ENCODE data around the gene XRRA1.
A peak's percentile ranks its signal among the peaks of the same experiment; 100 is the strongest.
"Not testable (repeated sequence)": the region's sequence is repeated elsewhere in the genome, so short reads cannot be mapped to it uniquely, and the experiment has no call there.

The XRRA1 gene

DNA sequence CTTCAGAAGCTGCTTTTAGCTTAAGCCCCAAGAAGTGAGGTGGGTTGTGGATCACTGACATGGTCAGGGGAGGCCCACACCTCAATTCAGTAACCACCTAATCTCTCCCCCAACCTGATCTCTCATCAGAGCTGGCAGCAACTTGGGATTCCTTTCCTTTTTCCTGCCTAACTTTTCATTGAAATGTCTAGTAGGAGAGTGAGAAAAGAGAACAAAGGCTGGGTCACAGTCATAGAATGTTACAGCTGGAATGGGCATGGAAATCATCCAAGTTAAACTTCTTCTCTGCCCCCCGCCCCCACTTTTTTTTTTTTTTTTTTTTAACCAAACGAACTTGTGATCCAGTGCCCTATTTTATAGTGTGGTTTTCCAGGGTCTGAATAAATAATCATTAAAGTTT, 108.4 kb downstream of the XRRA1 start:
- H3K9me3 Mint-ChIP-seq: no peaks in the 10 kb centered on the region
- peaks cover 68% of the 10 kb centered on the region for H3K36me3 Mint-ChIP-seq
- H3K4me1 Mint-ChIP-seq: peaks cover 4% of the 10 kb centered on the region
- DNase-seq (ENCODE audit: low spot score in 2 of 2) (no peak), ATAC-seq (no peak)
- H3K4me3 Mint-ChIP-seq: no peak overlapping the region
- H3K27ac Mint-ChIP-seq: no peak overlapping the region

DNA sequence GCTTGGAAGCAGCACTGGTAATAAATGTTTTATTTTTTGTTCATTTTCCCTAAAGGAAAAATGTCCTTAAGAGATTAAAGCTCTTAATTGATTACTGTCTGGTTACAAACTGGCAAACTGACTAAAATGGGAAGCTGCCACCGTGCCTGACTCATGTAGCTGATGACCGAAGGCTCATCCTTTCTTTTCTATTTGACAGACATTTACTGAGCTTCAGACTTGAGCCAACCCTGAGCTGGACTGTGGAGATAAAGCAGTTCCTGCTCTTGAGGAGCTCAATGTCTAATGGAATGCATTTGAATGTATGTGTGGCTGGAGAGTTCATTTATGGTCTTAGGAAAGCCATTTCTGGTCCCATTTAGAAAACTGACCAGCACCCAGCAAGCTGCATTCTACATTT, 108.9 kb downstream of the XRRA1 start:
- Mint-ChIP-seq H3K36me3 (peaks cover 73% of the 10 kb centered on the region), H3K27ac (no peak overlapping the region), H3K9me3 (no peaks in the 10 kb centered on the region), H3K4me3 (no peak overlapping the region), H3K4me1 (peaks cover 5% of the 10 kb centered on the region)
- DNase-seq (ENCODE audit: low spot score in 2 of 2) (no peak), ATAC-seq (no peak)

DNA sequence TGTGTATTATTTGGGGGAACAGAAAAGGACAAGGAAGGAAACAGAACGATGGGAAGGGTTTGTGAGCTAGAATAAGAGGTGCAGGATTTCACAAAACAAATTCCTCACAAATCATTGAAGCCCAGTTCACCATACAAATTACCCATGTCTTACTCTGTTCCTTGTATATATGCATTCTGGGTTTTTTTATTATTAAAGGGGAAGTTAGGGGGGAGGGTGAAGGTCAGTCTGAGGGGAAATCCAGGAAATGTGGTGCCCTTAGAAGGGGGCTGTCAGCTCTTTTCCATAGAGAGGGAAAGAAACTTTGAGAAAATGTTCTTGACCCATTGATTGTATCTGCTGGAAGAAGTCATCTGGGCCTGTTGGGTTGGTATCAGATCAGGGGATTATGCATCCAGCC, 109.4 kb downstream of the XRRA1 start:
- DNase-seq (ENCODE audit: low spot score in 2 of 2) (no peak), ATAC-seq (no peak)
- H3K27ac Mint-ChIP-seq: peak overlapping the region; percentile 74
- no peaks in the 10 kb centered on the region for H3K9me3 Mint-ChIP-seq
- peaks cover 78% of the 10 kb centered on the region for H3K36me3 Mint-ChIP-seq
- H3K4me1 Mint-ChIP-seq: peaks cover 5% of the 10 kb centered on the region
- no peak overlapping the region for H3K4me3 Mint-ChIP-seq

DNA sequence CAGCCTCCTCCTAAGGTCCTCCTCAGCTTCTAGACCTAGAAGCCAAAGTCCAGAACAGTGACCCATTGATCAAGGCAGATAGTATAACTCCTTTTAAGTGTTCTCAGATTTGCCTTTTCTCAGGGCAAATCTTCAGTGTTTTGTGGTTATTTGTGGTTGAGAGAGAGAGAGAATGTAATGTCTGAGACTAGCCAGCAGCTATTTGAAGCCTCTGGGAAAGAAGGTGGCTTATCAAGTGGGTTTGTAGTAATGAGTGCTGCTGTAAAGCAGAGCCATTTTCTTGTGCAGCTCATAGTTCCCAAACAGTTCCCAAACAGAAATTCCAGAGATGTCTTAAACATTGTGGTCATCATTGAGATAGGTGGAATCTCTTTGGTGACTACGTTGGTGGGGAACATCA, 110.7 kb downstream of the XRRA1 start:
- Mint-ChIP-seq H3K9me3 (no peaks in the 10 kb centered on the region), H3K4me1 (peaks cover 5% of the 10 kb centered on the region), H3K36me3 (peaks cover 72% of the 10 kb centered on the region), H3K4me3 (no peak overlapping the region), H3K27ac (no peak overlapping the region)
- DNase-seq (ENCODE audit: low spot score in 2 of 2): no peak
- ATAC-seq: no peak

DNA sequence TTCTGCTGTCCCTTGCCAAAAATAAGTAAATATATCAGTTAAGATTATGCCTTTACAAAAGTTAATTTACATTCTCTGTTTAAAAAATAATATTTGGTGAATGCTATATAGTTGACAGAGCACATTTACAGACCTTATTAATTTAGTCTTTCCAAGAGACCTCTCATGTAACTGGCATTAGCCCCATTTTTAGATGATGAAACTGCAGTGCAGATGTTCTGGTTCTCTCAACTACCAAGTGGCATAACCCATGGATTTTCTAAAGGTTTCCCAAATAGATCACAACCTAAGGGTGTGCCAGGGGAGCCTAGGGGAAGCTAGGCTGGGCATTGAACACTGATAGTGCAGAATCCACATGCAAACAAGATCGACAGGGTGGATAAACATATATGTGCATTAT, 111.7 kb downstream of the XRRA1 start:
- no peak for DNase-seq (ENCODE audit: low spot score in 2 of 2)
- H3K36me3 Mint-ChIP-seq: peaks cover 69% of the 10 kb centered on the region
- no peak overlapping the region for H3K4me3 Mint-ChIP-seq
- no peaks in the 10 kb centered on the region for H3K9me3 Mint-ChIP-seq
- no peak overlapping the region for H3K27ac Mint-ChIP-seq
- ATAC-seq: no peak
- H3K4me1 Mint-ChIP-seq: peaks cover 11% of the 10 kb centered on the region

DNA sequence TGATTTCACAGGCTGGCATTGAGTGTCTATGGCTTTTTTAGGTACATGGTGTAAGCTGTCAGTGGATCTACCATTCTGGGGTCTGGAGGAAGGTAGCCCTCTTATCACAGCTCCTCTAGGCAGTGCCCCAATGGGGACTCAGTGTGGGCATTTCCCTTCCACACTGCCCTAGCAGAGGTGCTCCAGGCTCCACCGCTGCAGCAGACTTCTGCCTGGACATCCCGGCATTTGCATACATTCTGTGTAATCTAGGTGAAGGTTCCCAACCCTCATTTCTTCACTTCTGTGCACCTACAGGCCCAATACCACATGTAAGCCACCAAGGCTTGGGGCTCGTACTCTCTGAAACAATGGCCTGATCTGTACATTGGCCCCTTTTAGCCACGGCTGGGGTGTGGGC, 122.0 kb downstream of the XRRA1 start:
- Mint-ChIP-seq H3K36me3 (peaks cover 51% of the 10 kb centered on the region), H3K4me1 (peaks cover 3% of the 10 kb centered on the region), H3K9me3 (peaks cover 7% of the 10 kb centered on the region), H3K4me3 (no peak overlapping the region), H3K27ac (peak overlapping the region; percentile 14)
- ATAC-seq (no peak), DNase-seq (ENCODE audit: low spot score in 2 of 2) (no peak)

DNA sequence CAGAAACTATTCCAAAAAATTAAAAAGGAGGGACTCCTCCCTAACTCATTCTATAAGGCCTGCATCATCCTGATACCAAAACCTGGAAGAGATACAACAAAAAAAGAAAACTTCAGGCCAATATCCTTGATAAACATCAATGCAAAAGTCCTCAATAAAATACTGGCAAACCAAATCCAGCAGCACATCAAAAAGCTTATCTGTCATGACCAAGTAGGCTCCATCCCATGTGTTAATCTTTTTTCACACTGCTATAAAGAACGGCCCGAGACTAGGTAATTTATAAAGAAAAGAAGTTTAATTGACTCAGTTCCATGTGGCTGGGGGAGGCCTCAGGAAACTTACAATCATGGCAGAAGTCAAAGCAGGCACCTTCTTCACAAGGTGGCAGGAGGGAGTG, 123.3 kb downstream of the XRRA1 start:
- Mint-ChIP-seq H3K36me3 (peaks cover 44% of the 10 kb centered on the region), H3K4me1 (peaks cover 13% of the 10 kb centered on the region)
- not testable (repeated sequence) for ATAC-seq; H3K9me3 Mint-ChIP-seq; DNase-seq (ENCODE audit: low spot score in 2 of 2); H3K4me3 Mint-ChIP-seq; H3K27ac Mint-ChIP-seq

DNA sequence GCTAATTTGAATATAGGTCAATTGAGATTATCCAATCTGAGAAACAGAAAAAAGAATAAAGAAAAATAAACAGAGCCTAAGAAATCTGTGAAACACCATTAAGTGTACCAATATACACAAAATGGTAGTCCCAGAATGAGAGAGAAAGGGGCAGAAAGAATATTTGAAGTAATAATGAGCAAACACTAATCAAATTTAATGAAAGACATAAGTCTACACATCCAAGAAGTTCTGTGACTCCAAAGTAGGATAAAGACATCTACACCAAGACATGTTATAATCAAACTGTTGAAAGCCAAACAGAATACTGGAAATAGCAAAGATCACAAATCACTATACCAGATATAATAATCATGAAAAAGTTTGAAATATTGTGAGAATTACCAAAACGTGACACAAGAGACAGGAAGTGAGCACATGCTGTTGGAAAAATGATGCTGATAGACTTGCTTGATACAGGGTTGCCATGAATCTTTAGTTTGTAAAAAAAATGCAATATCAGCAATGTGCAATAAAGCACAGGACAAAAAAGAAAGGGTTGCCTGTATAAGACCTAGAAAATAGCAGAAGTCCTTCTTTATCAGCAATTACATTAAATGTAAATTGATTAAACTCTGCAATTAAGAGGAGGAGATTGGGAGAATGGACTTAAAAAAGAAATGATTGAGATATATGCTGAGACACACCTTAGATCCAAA, 124.5 kb downstream of the XRRA1 start:
- Mint-ChIP-seq H3K36me3 (peaks cover 39% of the 10 kb centered on the region), H3K4me3 (no peak overlapping the region), H3K9me3 (peaks cover 7% of the 10 kb centered on the region), H3K4me1 (peaks cover 24% of the 10 kb centered on the region), H3K27ac (no peak overlapping the region)
- DNase-seq (ENCODE audit: low spot score in 2 of 2) (no peak), ATAC-seq (no peak)

DNA sequence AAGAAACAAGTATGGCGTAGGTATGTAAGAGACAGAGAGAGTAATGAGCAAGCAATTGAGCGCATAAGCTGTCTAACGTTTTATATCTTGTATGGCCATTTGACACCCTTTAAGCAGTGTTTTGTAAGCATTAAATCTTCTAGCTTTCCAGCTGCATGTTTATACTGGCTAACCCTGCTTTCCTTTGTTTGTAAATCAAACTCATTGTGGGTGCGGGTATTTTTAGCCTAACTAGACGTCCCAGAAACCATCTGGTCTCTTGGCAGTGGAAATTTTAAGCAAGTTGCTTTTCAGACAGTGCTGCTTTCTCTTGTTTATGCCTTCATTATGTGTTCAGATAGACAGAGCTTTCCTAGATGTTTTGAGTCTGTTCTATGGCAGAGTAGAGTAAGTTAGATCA, 126.7 kb downstream of the XRRA1 start:
- Mint-ChIP-seq H3K36me3 (peaks cover 44% of the 10 kb centered on the region), H3K4me3 (no peak overlapping the region), H3K27ac (peak overlapping the region; percentile 24), H3K9me3 (peaks cover 4% of the 10 kb centered on the region), H3K4me1 (peaks cover 45% of the 10 kb centered on the region)
- DNase-seq (ENCODE audit: low spot score in 2 of 2) (no peak), ATAC-seq (no peak)

DNA sequence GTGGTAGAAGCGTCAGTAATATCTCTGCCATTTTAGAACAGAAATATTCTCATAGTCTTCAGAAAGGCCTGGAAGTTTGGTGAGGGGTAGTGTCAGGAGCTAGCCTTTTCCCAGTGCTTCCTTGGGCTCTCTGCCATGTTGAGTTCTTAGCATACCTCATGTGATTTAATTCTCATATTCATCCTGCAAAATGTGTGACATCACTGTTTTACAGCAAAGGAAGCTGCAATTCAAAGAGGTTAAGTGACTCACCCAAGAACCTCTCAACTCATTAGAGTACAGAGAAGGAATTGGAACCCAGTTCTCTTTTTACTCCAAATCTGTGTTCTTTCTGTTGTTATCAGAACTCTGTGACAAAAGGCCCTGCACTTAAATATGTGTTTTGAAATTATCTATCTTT, 128.1 kb downstream of the XRRA1 start:
- DNase-seq (ENCODE audit: low spot score in 2 of 2): no peak
- Mint-ChIP-seq H3K9me3 (peaks cover 4% of the 10 kb centered on the region), H3K36me3 (peaks cover 41% of the 10 kb centered on the region), H3K4me1 (peaks cover 55% of the 10 kb centered on the region), H3K27ac (peak overlapping the region; percentile 24), H3K4me3 (no peak overlapping the region)
- ATAC-seq: peak; percentile 80

DNA sequence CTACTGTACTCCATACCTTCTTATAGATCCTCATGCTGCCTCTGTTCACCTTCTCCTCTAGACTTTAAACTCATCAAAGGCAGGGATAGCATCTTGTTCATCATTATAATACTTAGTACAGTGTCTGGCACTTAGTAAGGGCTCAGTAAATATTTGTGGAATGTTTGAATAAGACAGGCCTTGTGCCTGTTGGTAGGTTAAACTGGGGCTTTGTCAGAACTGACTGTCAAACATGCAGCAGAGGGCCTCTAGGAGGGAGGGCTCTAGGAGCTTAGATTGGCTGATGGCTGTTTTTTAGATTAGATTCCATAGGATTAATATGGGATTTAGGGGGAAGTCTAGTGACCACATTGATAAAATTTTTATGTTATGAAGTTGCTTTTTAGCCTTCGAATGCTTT, 129.5 kb downstream of the XRRA1 start:
- Mint-ChIP-seq H3K36me3 (peaks cover 37% of the 10 kb centered on the region), H3K27ac (peak overlapping the region; percentile 78), H3K4me1 (peaks cover 55% of the 10 kb centered on the region), H3K4me3 (no peak overlapping the region), H3K9me3 (no peaks in the 10 kb centered on the region)
- no peak for DNase-seq (ENCODE audit: low spot score in 2 of 2)
- ATAC-seq: no peak

DNA sequence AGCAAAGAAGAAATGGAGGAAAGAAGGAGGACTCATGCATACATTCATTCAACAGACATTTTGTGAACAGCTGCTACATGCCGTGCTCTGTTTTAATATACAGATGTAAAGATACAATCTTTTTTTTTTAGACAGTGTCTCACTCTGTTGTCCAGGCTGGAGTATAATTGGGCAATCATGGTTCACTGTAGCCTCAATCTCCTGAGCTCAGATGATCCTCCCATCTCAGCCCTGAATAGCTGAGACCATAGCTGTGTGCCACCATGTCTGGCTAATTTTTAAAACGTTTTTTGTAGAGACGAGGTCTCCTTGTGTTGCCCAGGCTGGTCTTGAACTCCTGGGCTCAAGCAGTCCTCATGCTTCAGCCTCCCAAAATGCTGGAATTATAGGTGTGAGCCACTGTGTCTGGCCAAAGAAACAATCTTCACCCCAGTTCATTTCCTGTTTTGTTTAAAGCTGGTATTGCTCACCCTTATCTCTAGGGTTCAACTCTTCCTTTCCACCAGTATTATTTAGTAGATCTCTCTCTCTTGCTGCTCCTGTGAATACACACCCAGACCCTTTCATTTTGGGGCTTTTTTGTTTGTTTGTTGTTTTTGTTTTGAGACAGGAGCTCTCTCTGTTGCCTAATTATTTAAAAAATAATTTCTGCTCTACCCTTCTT, 130.5 kb downstream of the XRRA1 start:
- peaks cover 55% of the 10 kb centered on the region for H3K4me1 Mint-ChIP-seq
- peak overlapping the region; percentile 78 for H3K27ac Mint-ChIP-seq

DNA sequence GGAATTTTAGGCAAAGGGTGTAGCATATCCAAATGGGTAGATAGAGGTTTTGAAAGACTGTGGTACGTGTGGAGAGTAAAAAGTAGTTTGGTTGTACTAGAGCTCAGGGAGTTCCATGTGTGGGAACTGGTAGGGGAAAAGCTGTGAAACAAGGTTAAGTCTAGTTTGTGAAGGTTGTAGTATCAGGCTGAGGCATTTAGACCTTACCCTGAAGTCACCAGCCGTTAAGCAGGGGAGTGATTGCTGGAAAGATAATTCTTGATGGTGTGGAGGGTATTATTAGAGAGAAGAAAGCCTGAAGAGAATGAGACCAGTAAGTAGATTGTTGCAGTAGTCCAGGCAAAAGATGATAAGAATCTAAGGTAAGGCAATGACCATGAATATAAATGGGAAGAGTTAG, 132.2 kb downstream of the XRRA1 start:
- H3K27ac Mint-ChIP-seq: peak overlapping the region; percentile 78
- peaks cover 55% of the 10 kb centered on the region for H3K4me1 Mint-ChIP-seq
- H3K9me3 Mint-ChIP-seq: no peaks in the 10 kb centered on the region
- H3K4me3 Mint-ChIP-seq: no peak overlapping the region
- ATAC-seq (no peak), DNase-seq (ENCODE audit: low spot score in 2 of 2) (no peak)
- peaks cover 26% of the 10 kb centered on the region for H3K36me3 Mint-ChIP-seq

More for the DNA sequence above, 130.5 kb downstream of the XRRA1 start:
- H3K4me3 Mint-ChIP-seq: no peak overlapping the region
- H3K9me3 Mint-ChIP-seq: no peaks in the 10 kb centered on the region
- H3K36me3 Mint-ChIP-seq: peaks cover 29% of the 10 kb centered on the region
- ATAC-seq (no peak), DNase-seq (ENCODE audit: low spot score in 2 of 2) (no peak)

DNA sequence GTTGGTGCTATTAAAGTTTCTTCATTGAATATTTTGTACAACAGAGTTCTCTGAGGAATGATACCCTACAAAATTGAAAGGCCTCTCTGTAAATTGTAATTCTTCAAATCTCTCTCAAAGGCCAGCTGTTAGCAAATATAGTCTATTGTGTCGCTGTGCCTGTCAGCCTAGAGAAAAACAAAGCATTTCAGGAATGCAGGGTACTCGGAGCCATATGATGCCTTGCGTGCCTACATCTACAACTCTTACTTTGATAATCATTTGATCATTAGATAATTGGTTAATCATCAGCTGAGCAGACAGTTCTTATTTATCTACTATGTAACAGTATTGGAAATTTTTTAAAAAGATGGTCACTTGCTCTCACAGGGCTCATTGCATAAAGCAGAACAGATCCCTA, 132.9 kb downstream of the XRRA1 start:
- ATAC-seq (no peak), DNase-seq (ENCODE audit: low spot score in 2 of 2) (no peak)
- Mint-ChIP-seq H3K36me3 (peaks cover 28% of the 10 kb centered on the region), H3K27ac (peak overlapping the region; percentile 78), H3K9me3 (no peaks in the 10 kb centered on the region), H3K4me3 (no peak overlapping the region), H3K4me1 (peaks cover 51% of the 10 kb centered on the region)

DNA sequence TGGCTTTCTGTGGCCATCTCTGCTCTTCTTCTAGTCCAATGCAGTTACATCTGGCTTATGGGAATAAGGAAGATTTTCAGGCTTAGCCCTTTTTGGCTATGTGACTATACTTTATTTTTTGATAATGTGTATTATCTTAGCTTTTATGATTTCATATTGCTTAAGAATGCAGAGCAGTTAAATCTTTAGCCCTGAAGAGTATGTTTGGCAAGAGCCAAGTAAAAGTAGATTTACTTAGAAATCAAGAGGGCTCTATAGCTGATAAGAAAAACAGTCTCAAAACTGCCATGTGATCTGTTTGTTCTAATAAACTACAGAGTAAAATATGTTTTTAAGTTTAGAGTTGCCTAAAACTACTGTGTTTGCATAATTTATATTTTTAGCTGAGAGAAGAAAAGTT, 139.1 kb downstream of the XRRA1 start:
- DNase-seq (ENCODE audit: low spot score in 2 of 2): no peak
- Mint-ChIP-seq H3K36me3 (peaks cover 29% of the 10 kb centered on the region), H3K4me1 (peaks cover 5% of the 10 kb centered on the region), H3K4me3 (no peak overlapping the region), H3K9me3 (no peaks in the 10 kb centered on the region), H3K27ac (peak overlapping the region; percentile 52)
- ATAC-seq: no peak

DNA sequence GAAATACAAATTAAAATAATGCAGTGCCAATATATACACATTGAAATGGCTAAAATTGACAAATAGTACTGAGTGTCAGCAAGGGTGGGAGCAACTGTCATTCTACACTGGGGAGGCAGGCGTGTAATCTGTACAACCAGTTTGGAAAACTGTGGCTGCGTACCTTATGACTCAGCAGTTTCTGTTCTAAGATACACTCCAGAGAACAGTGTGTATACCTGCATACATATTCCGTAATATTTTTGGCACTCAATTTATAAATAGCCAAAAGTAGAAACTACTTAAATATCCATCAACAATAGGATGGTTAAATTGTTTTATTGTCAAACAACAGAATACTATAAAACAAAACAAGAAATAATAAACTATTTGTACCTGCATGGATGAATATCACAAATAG, 142.6 kb downstream of the XRRA1 start:
- no peak for ATAC-seq
- Mint-ChIP-seq H3K27ac (no peak overlapping the region), H3K4me3 (no peak overlapping the region), H3K9me3 (no peaks in the 10 kb centered on the region), H3K36me3 (peaks cover 15% of the 10 kb centered on the region), H3K4me1 (peaks cover 7% of the 10 kb centered on the region)
- DNase-seq (ENCODE audit: low spot score in 2 of 2): no peak
